NCI-H82 treated with DMSO at 0.1 percent for 48 hours (cell line): ENCODE results near the gene SOCS1.

Experiments used
- DNase-seq: peaks from one replicate; lab custom pipeline; 2025; ENCODE audit not compliant: unreplicated experiment; lab: John Stamatoyannopoulos, UW

The SOCS1 gene

DNA sequence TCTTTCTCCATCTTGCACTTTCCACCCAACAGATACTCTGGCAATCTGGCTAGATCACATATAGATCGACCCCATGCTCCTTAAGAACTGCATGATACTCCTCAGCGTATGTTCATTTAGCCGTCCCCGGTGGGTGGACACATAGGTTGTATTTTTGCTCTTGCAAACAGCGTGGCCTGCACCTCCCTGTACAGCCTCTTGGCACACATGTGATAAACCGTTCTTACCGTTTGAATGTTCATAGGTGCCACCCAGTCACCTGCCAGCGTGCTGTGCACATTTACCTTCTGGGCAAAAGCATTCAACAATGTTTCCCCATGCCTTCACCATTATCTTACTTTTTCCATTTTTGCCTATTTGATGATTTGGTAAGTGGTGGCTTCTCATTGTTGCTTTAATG, 6.9 kb upstream of the SOCS1 start:
- no peak for DNase-seq

DNA sequence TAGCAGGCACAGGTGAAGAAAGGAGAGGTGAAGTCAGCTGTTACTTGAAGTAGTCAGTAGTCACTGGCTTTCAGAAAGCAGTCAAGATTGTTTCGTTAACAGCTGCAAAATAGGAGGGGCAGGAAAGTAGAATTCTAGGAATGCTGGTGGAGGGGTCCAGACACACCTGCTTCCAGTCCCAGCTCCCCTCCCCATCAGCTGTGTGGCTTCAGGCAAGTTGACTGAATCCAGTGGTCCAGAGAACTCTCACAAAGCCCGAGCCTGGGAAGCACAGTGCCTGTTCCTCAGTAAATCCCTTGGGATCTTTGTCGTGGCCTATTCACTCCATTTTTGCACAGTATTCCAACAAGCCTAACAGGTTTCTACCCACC, 4.6 kb upstream of the SOCS1 start:
- DNase-seq = no peak

GRCh38 chr16:11259655-11260595, 3.9 kb upstream of the SOCS1 start:
- no peak for DNase-seq

GRCh38 chr16:11258553-11259492, 2.8 kb upstream of the SOCS1 start:
- no peak for DNase-seq

DNA sequence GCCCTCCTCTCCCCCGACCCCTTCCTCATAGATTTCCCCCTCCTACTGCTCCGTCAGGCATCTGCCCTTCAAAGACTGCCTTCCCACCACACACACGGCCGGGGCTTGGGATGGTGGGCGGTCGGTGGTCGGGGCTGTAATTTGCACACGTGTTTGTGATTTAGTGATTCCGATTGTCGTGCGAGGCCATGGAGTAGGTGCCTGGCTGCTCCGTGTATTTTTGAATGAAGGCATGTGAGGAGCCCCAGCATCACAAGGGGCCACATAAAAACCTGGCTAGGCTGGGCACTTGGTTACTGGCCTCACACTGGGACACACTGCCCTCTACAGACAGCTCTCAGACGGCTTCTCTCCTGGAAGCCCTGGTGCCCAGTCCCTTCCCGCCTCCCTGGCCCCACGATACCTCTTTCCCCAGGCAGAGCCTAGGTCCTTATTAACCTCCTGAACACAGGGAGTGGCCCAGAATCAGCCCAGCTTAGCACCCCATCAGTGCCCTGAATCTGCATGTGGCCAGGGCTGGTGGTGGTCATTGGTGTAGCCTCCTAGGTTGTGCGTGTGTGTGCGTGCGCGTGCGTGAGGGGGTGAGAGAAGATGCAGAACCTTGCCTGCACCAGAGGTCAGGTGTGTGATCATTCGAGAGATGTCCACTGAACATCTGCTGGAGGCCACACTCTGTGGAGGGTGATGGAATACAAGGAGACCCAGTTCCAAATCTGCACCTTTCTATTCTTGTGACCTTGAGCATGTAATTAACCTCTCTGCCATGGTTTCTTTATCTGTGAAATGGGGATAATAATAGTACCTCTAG, 1.3 kb upstream of the SOCS1 start:
- DNase-seq = peak; percentile 67

GRCh38 chr16:11256661-11257130, 692 bp upstream of the SOCS1 start:
- DNase-seq = no peak

DNA sequence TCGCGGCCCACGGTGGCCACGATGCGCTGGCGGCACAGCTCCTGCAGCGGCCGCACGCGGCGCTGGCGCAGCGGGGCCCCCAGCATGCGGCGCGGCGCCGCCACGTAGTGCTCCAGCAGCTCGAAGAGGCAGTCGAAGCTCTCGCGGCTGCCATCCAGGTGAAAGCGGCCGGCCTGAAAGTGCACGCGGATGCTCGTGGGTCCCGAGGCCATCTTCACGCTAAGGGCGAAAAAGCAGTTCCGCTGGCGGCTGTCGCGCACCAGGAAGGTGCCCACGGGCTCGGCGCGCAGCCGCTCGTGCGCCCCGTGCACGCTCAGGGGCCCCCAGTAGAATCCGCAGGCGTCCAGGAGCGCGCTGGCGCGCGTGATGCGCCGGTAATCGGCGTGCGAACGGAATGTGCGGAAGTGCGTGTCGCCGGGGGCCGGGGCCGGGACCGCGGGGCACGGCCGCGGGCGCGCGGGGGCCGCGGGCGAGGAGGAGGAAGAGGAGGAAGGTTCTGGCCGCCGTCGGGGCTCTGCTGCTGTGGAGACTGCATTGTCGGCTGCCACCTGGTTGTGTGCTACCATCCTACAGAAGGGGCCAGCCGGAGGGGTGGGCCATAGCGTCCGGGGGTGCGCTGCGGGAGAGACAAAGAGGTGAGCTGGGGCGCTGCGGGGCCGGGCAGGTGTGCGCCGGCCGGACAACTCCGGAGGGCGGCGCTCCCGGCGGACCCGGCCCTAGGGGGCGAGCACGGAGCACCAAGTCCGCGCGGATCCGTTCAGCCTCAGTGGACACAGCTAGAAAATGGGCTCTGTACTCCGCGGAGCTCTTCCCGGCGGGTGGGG, 879 bp downstream of the SOCS1 start:
- DNase-seq = no peak

- DNase-seq = no peak
Observed at GRCh38 chr16:11253995-11254912, 1.8 kb downstream of the SOCS1 start.

- DNase-seq = no peak
Observed at GRCh38 chr16:11253009-11253994, 2.7 kb downstream of the SOCS1 start.

GRCh38 chr16:11252482-11252931, 3.5 kb downstream of the SOCS1 start:
- DNase-seq = no peak

- DNase-seq = no peak
Observed at GRCh38 chr16:11251525-11252481, 4.2 kb downstream of the SOCS1 start.

DNA sequence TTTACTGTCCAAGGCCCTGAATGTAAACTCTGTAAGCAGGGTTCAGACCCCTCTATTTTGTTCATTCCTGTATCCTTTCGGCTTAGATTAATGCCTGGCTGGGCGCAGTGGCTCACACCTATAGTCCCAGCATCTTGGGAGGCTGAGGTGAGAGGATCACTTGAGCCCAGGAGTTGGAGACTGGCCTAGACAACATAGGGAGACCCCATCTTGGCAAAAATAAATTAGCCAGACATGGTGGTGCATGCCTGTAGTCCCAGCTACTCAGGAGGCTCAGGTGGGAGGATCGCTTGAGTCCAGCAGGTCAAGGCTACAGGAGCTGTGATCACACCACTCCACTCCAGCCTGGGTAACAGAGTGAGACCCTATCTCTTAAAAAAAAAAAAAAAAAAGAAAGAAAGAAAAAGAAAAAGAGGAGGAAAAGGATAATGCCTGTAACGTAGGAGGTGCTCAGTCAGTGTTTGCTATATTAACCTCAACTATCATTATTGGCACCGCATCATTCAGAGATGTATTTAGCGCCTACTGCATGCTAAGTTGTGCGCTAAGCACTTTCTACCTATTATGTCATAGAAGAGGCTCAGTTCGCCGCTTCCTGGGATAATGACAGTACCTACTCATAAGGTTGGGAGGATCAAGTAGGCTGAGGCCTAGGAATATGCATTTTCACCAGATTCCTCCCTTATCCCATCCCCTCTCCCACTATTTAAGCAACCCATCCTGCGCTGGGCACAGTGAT, 5.0 kb downstream of the SOCS1 start:
- DNase-seq = no peak

- no peak for DNase-seq
Observed at GRCh38 chr16:11250091-11250785, 5.8 kb downstream of the SOCS1 start.

DNA sequence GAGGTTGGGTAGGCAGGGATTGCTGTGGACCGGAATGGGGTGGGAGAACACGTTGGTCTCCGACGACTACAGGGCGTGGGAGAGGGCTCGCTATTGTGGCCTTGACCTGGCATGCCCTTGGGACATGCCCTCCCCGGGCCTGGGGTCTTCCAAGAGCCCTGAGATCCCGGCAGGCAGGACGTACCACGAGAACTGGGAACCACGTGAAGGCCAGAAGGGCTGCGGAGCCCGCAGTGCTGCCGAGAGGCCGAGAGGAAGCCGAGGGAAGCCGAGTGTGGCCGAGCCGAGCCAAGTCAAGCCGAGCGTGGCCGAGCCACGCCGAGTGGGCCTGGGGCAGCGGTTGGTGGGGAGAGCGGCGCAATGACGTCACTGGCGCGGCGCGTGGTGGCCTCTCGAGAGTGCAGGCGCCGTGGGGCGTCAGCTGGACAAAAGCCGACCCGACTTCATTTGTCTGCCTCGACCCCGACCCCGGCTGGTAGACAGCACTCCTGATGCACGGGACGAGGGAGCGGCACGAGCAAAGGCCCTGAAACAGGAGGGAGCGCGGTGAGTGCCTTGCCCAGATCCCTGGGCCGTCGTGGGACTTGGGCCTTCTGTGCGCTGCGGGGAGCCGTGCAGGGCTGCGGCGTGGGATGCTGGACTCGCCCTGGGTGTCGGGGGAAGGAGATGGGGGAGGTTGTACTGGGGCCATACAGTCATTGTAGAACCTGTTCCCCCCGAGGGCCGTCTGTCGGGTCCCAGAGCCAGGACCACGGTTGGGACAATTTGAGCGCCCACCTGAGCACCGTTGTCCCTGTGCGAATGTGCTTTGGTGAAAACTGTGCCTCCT, 6.6 kb downstream of the SOCS1 start:
- no peak for DNase-seq
